GM23338 (cell line): ENCODE measurements around the gene POR. TPM values are rescaled to one million over a fixed set of nuclear protein-coding genes. Genes with fewer than 3 reads are reported as not detected.

Experiments
- ATAC-seq: fragments of 200-7000 bp; cut with Tn5 transposase; 3 replicates; pipeline ENCODE4 v1.9.1; 2020
- DNase-seq: peaks from one replicate; pipeline ENCODE4 v3.0.0-alpha.2; 2015; ENCODE audit warnings: low spot score
- H2AFZ ChIP-seq: fragments of 200-600 bp; sonication (generic); 2 replicates; pipeline ENCODE4 v1.8.0; 2016; ENCODE audit warnings: antibody characterized with exemption, mild to moderate bottlenecking, moderate library complexity
- H3F3A ChIP-seq: fragments of 200-600 bp; sonication (generic); replicated peaks from 2 replicates; pipeline ENCODE4 v1.8.0; 2017; ENCODE audit warnings: antibody characterized with exemption, mixed run types, low read depth
- H3K27ac ChIP-seq: fragments of 200-600 bp; sonication (generic); 2 replicates; pipeline ENCODE4 v1.6.1; 2016; ENCODE audit warnings: low read depth
- H3K27me3 ChIP-seq: fragments of 200-600 bp; sonication (generic); 2 replicates; pipeline ENCODE4 v1.8.0; 2016; ENCODE audit warnings: mild to moderate bottlenecking, mixed run types, moderate library complexity; ENCODE audit not compliant: insufficient read depth
- H3K36me3 ChIP-seq: fragments of 200-600 bp; sonication (generic); 2 replicates; pipeline ENCODE4 v1.8.0; 2016; ENCODE audit warnings: mild to moderate bottlenecking; ENCODE audit not compliant: insufficient read depth
- H3K4me1 ChIP-seq: fragments of 200-600 bp; sonication (generic); 2 replicates; pipeline ENCODE4 v1.8.0; 2016; ENCODE audit warnings: mild to moderate bottlenecking, moderate library complexity; ENCODE audit not compliant: insufficient read depth
- H3K4me2 ChIP-seq: fragments of 200-600 bp; sonication (generic); 2 replicates; pipeline ENCODE4 v1.7.1; 2017; ENCODE audit warnings: mixed run types
- H3K4me3 ChIP-seq: fragments of 200-600 bp; sonication (generic); 2 replicates; pipeline ENCODE4 v1.6.1; 2016; ENCODE audit warnings: mixed run types
- H3K79me2 ChIP-seq: fragments of 200-600 bp; sonication (generic); replicated peaks from 2 replicates; pipeline ENCODE4 v1.8.0; 2017; ENCODE audit warnings: mild to moderate bottlenecking; ENCODE audit not compliant: insufficient read depth
- H3K9me2 ChIP-seq: fragments of 200-600 bp; sonication (generic); 2 replicates; pipeline ENCODE4 v1.8.0; 2017; ENCODE audit not compliant: insufficient read depth
- H4K20me1 ChIP-seq: fragments of 200-600 bp; sonication (generic); replicated peaks from 2 replicates; pipeline ENCODE4 v1.8.0; 2017; ENCODE audit warnings: mild to moderate bottlenecking; ENCODE audit not compliant: insufficient read depth
- H3K27ac Mint-ChIP-seq: 2 replicates; pipeline ENCODE4 v1.8.0; 2020; ENCODE audit warnings: inconsistent platforms, mild to moderate bottlenecking, moderate library complexity, mixed read lengths
- H3K27me3 Mint-ChIP-seq: 3 replicates; pipeline ENCODE4 v1.8.0; 2022; ENCODE audit warnings: low read depth, mild to moderate bottlenecking, moderate library complexity, mixed read lengths, inconsistent platforms; ENCODE audit not compliant: insufficient read depth, poor library complexity
- H3K36me3 Mint-ChIP-seq: 3 replicates; pipeline ENCODE4 v1.8.0; 2021; ENCODE audit warnings: low read depth, mild to moderate bottlenecking, inconsistent platforms, moderate library complexity, mixed read lengths
- H3K4me1 Mint-ChIP-seq: 3 replicates; pipeline ENCODE4 v1.8.0; 2020; ENCODE audit warnings: mild to moderate bottlenecking, inconsistent platforms, mixed read lengths
- H3K4me3 Mint-ChIP-seq: 3 replicates; pipeline ENCODE4 v1.8.0; 2021; ENCODE audit warnings: moderate library complexity, mild to moderate bottlenecking, inconsistent platforms, mixed read lengths
- H3K9me3 Mint-ChIP-seq: 3 replicates; pipeline ENCODE4 v1.8.0; 2020; ENCODE audit warnings: moderate library complexity, mild to moderate bottlenecking, inconsistent platforms, mixed read lengths
- CREB1 ChIP-seq: fragments of 250-450 bp; sonication (Bioruptor Pico); IDR thresholded peaks from 2 replicates; pipeline ENCODE4 v1.5.0; 2020; ENCODE audit warnings: low read depth, mild to moderate bottlenecking, moderate library complexity
- EZH2 ChIP-seq: fragments of 200-600 bp; sonication (generic); IDR thresholded peaks from one replicate; pipeline ENCODE4 v1.8.0; 2017; ENCODE audit warnings: antibody characterized with exemption, mild to moderate bottlenecking, low read depth; ENCODE audit not compliant: unreplicated experiment
- POLR2AphosphoS5 ChIP-seq: IDR thresholded peaks from 2 replicates; pipeline ENCODE4 v1.6.1; 2016; ENCODE audit warnings: antibody characterized with exemption, low read depth
- STAT1 ChIP-seq: IDR thresholded peaks from one replicate; pipeline ENCODE4 v1.6.1; 2016; ENCODE audit warnings: antibody characterized with exemption; ENCODE audit not compliant: unreplicated experiment
- polyA plus RNA-seq: library from polyadenylated mRNA; unstranded; fragments of >200 nt; fragmentation: Nextera tagmentation; extraction: Ambion mirVana; gene quantifications from 2 replicates; pipeline ENCODE4 v1.2.1, GENCODE V29; 2016
- total RNA-seq: library from RNA; depleted of rRNA; stranded (reverse); fragments of >200 nt; shearing (Covaris generic); gene quantifications from 2 replicates; pipeline ENCODE4 v1.2.3, GENCODE V29; 2014
- TF ChIP-seq, protein P1 (sequence below): IDR thresholded peaks from 2 replicates; pipeline ENCODE4 v1.6.1; 2016; ENCODE audit warnings: antibody characterized with exemption
- TF ChIP-seq, protein P2 (sequence below): fragments of 250-450 bp; sonication (Bioruptor Pico); IDR thresholded peaks from 2 replicates; pipeline ENCODE4 v1.5.0; 2020; ENCODE audit warnings: mild to moderate bottlenecking, moderate library complexity
- TF ChIP-seq, protein P3 (sequence below): IDR thresholded peaks from one replicate; pipeline ENCODE4 v1.6.1; 2018; ENCODE audit warnings: antibody characterized with exemption; ENCODE audit not compliant: unreplicated experiment

POR gene
- total and polyA plus RNA-seq, 2 experiments from 2014 or later: 126 to 164 TPM

DNA sequence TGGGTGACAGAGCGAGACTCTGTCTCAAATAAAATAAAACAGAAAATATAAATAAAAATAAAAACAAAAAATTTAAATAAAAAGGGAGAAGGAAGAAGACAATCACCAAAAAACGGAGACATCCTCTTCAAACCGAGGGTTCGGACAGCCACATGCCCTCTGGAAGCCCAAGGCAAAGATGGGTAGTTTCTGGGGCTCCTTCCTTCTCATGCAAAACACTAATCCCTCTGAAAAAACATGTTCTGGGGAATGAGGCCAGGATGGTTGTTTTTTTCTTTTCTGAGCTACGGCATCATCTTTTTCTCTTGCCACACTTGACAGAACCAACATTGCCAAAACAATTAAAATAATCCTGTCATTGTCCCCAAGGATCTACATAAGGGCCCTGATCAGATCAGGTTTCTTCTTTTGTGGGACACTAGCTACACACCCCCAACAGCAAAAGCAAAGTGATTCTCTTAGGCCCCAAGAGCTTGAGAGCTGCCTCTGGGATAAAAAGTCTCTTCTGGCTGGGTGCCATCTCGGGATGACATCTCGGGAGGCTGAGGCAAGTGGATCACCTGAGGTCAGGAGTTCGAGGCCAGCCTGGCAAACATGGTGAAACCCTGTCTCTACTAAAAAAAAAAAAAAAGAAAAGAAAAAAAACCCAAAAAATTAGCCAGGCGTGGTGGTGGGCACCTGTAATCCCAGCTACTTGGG, 14.2 kb upstream of the POR start:
- no peak overlapping the region for H3K4me2 ChIP-seq
- DNase-seq: no peak

More for the DNA sequence above, 14.2 kb upstream of the POR start:
- Mint-ChIP-seq H3K4me1 (peaks cover 5% of the 10 kb centered on the region; the same call in 2 of the 3 replicates), H3K27me3 (peaks cover 6% of the 10 kb centered on the region), H3K27ac (no peak overlapping the region; the same call in 1 of the 2 replicates), H3K4me3 (no peak overlapping the region), H3K36me3 (no peaks in the 10 kb centered on the region), H3K9me3 (no peaks in the 10 kb centered on the region)
- no peaks in the 10 kb centered on the region for H3K9me2 ChIP-seq
- no peak overlapping the region for H2AFZ ChIP-seq
- H3K4me1 ChIP-seq: peaks cover 8% of the 10 kb centered on the region; the same call in 1 of the 2 replicates
- no peaks in the 10 kb centered on the region for H3F3A ChIP-seq
- ATAC-seq: peak; percentile 70
- TF ChIP-seq, protein P1, sequence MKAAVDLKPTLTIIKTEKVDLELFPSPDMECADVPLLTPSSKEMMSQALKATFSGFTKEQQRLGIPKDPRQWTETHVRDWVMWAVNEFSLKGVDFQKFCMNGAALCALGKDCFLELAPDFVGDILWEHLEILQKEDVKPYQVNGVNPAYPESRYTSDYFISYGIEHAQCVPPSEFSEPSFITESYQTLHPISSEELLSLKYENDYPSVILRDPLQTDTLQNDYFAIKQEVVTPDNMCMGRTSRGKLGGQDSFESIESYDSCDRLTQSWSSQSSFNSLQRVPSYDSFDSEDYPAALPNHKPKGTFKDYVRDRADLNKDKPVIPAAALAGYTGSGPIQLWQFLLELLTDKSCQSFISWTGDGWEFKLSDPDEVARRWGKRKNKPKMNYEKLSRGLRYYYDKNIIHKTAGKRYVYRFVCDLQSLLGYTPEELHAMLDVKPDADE: no peak
- TF ChIP-seq, protein P2, sequence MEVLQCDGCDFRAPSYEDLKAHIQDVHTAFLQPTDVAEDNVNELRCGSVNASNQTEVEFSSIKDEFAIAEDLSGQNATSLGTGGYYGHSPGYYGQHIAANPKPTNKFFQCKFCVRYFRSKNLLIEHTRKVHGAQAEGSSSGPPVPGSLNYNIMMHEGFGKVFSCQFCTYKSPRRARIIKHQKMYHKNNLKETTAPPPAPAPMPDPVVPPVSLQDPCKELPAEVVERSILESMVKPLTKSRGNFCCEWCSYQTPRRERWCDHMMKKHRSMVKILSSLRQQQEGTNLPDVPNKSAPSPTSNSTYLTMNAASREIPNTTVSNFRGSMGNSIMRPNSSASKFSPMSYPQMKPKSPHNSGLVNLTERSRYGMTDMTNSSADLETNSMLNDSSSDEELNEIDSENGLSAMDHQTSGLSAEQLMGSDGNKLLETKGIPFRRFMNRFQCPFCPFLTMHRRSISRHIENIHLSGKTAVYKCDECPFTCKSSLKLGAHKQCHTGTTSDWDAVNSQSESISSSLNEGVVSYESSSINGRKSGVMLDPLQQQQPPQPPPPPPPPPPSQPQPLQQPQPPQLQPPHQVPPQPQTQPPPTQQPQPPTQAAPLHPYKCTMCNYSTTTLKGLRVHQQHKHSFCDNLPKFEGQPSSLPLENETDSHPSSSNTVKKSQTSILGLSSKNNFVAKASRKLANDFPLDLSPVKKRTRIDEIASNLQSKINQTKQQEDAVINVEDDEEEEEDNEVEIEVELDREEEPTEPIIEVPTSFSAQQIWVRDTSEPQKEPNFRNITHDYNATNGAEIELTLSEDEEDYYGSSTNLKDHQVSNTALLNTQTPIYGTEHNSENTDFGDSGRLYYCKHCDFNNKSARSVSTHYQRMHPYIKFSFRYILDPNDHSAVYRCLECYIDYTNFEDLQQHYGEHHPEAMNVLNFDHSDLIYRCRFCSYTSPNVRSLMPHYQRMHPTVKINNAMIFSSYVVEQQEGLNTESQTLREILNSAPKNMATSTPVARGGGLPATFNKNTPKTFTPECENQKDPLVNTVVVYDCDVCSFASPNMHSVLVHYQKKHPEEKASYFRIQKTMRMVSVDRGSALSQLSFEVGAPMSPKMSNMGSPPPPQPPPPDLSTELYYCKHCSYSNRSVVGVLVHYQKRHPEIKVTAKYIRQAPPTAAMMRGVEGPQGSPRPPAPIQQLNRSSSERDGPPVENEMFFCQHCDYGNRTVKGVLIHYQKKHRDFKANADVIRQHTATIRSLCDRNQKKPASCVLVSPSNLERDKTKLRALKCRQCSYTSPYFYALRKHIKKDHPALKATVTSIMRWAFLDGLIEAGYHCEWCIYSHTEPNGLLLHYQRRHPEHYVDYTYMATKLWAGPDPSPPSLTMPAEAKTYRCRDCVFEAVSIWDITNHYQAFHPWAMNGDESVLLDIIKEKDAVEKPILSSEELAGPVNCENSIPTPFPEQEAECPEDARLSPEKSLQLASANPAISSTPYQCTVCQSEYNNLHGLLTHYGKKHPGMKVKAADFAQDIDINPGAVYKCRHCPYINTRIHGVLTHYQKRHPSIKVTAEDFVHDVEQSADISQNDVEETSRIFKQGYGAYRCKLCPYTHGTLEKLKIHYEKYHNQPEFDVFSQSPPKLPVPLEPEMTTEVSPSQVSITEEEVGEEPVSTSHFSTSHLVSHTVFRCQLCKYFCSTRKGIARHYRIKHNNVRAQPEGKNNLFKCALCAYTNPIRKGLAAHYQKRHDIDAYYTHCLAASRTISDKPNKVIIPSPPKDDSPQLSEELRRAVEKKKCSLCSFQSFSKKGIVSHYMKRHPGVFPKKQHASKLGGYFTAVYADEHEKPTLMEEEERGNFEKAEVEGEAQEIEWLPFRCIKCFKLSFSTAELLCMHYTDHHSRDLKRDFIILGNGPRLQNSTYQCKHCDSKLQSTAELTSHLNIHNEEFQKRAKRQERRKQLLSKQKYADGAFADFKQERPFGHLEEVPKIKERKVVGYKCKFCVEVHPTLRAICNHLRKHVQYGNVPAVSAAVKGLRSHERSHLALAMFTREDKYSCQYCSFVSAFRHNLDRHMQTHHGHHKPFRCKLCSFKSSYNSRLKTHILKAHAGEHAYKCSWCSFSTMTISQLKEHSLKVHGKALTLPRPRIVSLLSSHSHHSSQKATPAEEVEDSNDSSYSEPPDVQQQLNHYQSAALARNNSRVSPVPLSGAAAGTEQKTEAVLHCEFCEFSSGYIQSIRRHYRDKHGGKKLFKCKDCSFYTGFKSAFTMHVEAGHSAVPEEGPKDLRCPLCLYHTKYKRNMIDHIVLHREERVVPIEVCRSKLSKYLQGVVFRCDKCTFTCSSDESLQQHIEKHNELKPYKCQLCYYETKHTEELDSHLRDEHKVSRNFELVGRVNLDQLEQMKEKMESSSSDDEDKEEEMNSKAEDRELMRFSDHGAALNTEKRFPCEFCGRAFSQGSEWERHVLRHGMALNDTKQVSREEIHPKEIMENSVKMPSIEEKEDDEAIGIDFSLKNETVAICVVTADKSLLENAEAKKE (CRISPR knock-in tag): no peak
- TF ChIP-seq, protein P3, sequence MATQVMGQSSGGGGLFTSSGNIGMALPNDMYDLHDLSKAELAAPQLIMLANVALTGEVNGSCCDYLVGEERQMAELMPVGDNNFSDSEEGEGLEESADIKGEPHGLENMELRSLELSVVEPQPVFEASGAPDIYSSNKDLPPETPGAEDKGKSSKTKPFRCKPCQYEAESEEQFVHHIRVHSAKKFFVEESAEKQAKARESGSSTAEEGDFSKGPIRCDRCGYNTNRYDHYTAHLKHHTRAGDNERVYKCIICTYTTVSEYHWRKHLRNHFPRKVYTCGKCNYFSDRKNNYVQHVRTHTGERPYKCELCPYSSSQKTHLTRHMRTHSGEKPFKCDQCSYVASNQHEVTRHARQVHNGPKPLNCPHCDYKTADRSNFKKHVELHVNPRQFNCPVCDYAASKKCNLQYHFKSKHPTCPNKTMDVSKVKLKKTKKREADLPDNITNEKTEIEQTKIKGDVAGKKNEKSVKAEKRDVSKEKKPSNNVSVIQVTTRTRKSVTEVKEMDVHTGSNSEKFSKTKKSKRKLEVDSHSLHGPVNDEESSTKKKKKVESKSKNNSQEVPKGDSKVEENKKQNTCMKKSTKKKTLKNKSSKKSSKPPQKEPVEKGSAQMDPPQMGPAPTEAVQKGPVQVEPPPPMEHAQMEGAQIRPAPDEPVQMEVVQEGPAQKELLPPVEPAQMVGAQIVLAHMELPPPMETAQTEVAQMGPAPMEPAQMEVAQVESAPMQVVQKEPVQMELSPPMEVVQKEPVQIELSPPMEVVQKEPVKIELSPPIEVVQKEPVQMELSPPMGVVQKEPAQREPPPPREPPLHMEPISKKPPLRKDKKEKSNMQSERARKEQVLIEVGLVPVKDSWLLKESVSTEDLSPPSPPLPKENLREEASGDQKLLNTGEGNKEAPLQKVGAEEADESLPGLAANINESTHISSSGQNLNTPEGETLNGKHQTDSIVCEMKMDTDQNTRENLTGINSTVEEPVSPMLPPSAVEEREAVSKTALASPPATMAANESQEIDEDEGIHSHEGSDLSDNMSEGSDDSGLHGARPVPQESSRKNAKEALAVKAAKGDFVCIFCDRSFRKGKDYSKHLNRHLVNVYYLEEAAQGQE: no peak
- no peak for TF ChIP-seq POLR2AphosphoS5
- TF ChIP-seq CREB1 (CRISPR knock-in tag): no peak
- TF ChIP-seq EZH2: no peak
- no peak for TF ChIP-seq STAT1
- H3K27me3 ChIP-seq: no peaks in the 10 kb centered on the region
- H3K4me3 ChIP-seq: no peak overlapping the region
- H3K27ac ChIP-seq: no peak overlapping the region
- H4K20me1 ChIP-seq: no peaks in the 10 kb centered on the region
- no peaks in the 10 kb centered on the region for H3K79me2 ChIP-seq
- no peaks in the 10 kb centered on the region for H3K36me3 ChIP-seq
